DMS53 (cell line): Measurements from ENCODE around the gene REX1BD.

Experiments
- DNase-seq: peaks from one replicate; lab custom pipeline; 2025; lab: John Stamatoyannopoulos, UW

REX1BD gene

GRCh38 chr19:18603255-18603957 is 14.8 kb downstream of the REX1BD start:
- DNase-seq, result peak; percentile 48

- no peak for DNase-seq
These were observed 15.6 kb downstream of the REX1BD start for GRCh38 chr19:18603958-18604819.

DNA sequence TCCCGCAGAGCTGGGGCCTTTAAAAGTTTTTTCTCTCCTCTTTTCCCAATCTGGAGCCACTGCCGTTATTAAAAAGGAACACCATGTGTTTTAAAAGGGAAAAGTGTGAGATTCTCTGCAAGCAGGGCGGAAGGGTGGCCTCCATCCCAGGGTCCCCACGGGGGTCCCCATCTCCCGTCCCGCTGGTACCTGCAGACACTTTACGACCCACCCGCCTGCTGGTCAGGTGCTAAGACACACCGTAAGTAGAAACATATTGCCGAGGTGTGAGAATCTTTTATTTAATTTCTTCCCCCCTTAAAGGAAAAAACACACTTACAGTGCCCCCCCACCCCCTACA is 16.2 kb downstream of the REX1BD start:
- DNase-seq, result no peak

- DNase-seq, result no peak
These were observed 16.6 kb downstream of the REX1BD start for GRCh38 chr19:18605196-18605545.

DNA sequence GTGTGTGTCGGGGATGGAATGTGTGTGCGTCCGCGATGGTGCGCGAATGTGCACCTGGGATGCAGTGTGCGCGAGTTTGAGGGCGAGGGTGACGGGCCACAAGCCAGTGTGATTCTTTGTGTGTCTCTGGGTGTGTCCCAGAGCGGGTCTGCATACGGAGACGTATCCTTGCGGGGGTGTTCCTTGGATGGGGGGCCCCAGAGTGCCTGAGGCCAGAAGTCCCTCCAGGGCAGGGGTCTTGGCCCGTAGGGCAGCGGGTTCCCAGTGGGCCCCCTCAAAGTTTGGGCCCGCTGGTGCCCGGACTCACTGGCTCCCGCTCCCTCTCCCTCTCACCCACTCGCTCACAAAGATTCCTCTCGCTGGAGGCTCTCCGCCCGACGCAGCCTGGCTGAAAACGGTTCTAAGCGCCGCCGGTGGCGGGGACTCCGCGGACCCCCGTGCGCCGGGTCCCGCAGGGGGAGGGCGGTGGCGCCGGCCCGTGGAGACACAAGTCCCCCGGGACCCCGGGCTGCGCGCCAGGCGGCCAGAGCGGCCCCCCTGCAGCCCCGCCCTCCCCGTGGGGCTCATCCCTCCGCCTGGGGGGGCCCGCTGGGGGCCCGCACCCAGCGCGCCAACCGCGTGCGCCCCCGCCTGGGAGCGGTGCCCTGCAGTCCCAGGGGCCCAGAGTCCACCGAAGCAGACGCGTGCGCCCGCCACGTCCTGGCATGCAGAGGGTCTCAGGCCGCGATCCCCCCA is 17.1 kb downstream of the REX1BD start:
- DNase-seq, result peak; percentile 25

- no peak for DNase-seq
These were observed 18.0 kb downstream of the REX1BD start, which contains the start of gene CRLF1 for GRCh38 chr19:18606281-18607225. TSS of gene CRLF1 (minus strand) at chr19:18606799. CDS start at chr19:18606656, 143 bp downstream.

- peak; percentile 46 for DNase-seq
These were observed 18.9 kb downstream of the REX1BD start for GRCh38 chr19:18607226-18608101.

GRCh38 chr19:18608102-18608804 is 19.7 kb downstream of the REX1BD start:
- no peak for DNase-seq

- DNase-seq, result no peak
These were observed 20.5 kb downstream of the REX1BD start for GRCh38 chr19:18608805-18609716.

DNA sequence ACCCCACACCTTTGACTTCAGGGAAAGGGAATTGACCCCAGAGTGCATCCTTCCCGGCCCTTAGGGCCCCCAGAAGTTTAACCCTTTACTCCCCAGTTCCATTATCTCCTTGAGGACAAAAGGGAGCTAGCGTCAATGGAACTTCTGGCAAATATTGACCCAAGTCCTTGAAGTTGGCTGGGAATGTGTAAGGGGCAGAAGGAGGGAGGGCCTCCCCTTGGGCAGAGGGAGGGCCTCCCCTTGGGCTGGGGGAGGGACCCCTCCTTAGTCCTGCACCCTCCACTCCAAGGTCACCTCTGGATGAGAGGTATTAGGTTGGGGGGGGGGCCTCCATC is 21.1 kb downstream of the REX1BD start:
- DNase-seq, result peak; percentile 22

GRCh38 chr19:18610245-18610555 is 21.6 kb downstream of the REX1BD start:
- peak; percentile 44 for DNase-seq

DNA sequence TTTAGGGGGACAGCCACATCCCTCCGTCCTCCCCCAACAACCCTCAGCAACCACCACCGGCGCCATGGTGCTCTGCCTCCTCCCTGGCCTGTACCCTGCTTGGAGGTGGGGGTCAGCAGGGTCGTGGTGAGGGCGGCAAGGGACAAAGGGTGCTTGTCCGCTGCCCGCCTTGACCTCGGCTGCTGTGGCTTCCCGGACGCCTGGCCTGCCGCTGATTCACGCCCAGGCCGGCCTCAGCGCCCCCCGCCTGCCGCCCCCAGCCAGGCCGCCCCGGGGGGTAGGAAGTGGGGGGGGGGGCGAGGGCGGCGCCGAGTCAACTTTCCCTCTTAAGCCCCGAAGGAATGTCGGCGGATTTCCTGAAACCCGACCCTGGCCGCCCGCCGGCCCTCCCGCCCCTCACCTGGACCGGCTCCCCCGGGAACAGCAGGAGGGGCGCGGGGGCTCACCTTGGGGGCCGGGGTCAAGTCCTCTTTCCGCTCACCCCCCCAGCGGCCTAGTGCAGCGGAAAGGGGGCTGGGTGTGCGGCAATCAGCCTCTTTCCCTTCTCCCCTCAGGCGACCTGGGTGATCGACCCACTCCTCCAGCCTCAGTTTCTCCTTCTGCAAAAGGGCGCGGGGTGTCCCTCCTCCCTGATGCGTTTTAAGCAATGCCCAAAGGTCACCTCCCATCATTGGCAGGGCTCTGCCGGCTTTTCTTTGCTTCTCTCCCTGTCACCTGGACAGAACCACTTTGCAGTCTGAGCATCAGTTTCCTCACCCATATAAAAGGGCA is 22.1 kb downstream of the REX1BD start:
- DNase-seq, result no peak

DNA sequence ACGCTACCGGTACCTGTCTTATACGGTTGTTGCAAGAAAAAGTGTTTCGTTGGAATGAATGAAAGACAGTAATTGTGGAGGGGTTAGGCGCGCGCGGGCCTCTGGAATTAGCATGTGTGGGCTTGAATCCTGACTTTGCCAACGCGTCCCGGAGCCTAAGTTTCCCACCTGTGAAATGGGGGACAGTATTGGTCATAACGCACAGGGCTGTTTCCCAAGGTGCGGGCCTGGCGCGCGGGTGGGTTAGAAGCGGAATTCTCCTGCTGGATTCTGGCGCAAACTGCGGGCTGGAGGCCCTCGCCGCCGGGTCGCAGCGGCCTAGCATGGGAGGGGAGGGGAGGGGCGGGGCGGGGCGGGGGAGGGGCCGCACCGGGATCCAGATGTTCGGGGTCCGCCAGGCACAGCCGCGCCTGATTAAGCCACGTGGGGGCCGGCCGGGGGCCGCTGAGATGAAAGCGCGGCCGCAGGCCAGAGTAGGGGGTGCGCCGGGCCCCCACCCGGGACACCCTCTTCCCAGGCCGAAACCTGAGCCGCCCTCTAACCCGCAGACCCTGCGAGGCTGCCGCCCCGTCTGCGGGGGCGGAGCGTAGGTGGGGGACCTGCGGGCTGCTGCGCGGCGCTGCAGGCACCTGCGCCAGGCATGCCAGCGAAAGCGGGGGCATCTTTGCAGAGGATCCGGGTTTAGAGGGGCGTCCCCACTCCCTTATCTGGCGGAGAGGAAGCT is 22.9 kb downstream of the REX1BD start:
- peak; percentile 57 for DNase-seq

DNA sequence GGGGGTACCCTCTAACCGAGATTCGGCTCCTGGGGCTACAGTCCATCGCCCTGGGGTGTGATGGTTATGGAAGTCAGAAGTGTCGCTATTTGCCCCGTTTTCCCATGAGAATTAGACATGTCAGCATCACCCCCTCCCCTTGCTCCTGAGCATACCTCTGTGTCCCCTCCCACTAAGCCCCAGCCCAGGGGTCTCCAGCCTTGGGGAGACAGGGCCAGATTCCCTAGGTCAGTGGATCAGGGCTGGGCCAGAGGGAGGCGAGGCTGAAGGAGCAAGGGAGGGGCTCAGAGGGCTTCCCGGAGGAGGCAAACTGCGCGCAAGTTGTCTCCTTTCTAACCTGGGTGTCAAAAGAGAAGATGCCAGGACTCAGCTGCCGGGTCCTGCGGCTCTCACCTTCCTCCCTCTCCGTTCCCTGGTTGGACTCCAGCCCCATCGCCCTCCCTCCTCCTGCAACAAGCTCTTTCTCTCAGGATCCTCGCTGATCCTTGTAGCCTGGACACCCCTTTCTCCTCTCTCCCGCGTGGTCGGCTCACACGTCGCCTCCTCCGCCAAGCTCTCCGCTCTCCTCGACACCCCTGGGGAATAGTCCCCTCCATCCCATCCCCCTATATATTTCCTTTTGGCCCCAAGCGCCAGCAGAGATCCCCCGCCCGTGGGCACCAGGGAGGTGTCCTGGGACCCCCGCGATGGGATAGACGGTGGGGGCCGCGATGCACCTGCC is 23.6 kb downstream of the REX1BD start:
- DNase-seq, result peak; percentile 40

DNA sequence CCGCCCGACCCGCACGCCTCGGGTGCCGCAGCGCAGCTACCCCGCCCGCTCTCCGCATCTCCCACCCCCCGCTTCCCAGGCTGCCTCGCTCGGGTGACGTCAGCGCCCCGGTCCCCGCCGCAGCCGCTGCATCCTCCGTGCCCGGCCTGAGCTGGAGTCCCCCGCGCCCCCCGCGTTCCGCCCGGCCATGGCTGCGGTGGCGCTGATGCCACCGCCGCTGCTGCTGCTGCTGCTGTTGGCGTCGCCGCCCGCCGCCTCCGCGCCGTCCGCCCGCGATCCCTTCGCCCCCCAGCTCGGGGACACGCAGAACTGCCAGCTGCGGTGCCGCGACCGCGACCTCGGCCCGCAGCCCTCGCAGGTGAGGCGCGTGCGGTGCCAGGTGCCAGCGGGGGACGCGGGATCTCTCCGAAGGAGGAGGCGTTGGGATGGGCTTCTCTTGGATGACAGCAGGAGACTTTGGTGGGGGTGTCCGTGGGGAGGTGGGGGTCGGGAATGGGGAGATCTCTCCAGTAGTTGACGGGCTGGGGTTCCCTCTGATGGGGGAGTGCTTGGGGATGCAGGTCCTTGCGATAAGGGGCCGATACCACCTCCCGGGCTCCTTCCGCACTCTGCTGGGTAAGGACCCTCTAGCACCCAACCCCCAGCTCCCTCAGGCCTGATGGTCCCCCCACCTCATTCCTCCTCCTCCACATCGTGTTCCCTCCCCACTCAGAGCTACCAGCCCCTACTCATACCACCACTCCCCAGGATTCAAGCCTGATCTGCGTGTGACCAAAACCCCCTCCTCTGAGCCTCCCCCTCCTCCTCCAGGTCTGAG is 24.4 kb downstream of the REX1BD start, which contains the start of gene TMEM59L:
TMEM59L (plus strand) TSS at position 99 of the 817 bp plus-strand sequence; CDS start at position 188, 89 bp downstream.
- DNase-seq, result peak; percentile 36
